HUES64 (cell line): ENCODE data around the gene ABTB1.

Source experiments
- H3K27ac ChIP-seq: 2 replicates; pipeline ENCODE4 v1.7.0; 2013; ENCODE audit warnings: low read depth, low read length, inconsistent platforms
- H3K27me3 ChIP-seq: 2 replicates; pipeline ENCODE4 v1.6.1; 2013; ENCODE audit warnings: mild to moderate bottlenecking, low read length; ENCODE audit not compliant: insufficient read depth
- H3K36me3 ChIP-seq: 2 replicates; pipeline ENCODE4 v1.6.1; 2013; ENCODE audit warnings: mild to moderate bottlenecking, low read length; ENCODE audit not compliant: insufficient read depth
- H3K4me1 ChIP-seq: 2 replicates; pipeline ENCODE4 v1.6.1; 2013; ENCODE audit warnings: mild to moderate bottlenecking, low read length, moderate library complexity; ENCODE audit not compliant: insufficient read depth
- H3K4me3 ChIP-seq: 2 replicates; pipeline ENCODE4 v1.5.1; 2013; ENCODE audit warnings: mild to moderate bottlenecking, low read length, moderate library complexity
- H3K9ac ChIP-seq: 2 replicates; pipeline ENCODE4 v1.6.1; 2013; ENCODE audit warnings: mild to moderate bottlenecking, low read depth, low read length
- H3K9me3 ChIP-seq: 2 replicates; pipeline ENCODE4 v1.6.1; 2013; ENCODE audit warnings: low read depth, low read length; ENCODE audit not compliant: insufficient read depth
- WGBS: fragments of 150-250, 120-280 bp; methylation state at CpG from one replicate; pipeline ENCODE4 v1.1.7; 2013; ENCODE audit warnings: missing lambda C conversion rate; 5-methylcytosine and 5-hydroxymethylcytosine counted together

The ABTB1 gene

DNA sequence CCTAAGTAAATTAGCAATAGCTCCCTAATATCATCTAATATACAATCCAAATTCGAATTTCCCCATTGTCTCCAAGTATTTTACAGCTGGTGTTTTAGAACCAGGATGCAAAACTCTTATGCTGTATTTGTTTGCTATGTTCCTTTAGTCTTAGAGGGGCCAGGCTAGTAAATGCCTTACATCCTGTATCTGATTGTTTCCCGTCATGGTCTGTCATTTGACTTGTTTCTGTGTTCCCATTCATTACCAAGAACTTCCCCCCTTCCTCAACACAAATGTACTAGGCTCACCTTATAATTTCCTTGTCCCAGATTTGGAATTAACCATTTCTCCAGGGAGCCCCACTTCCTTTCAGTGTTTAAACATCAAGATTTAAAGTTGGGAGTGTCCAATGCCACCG is 54.1 kb downstream of the ABTB1 start:
- WGBS = 81% methylated on average over 3 of the region's 3 CpGs
- H3K4me3 ChIP-seq = no peak overlapping the region
- H3K27me3 ChIP-seq = peaks cover 3% of the 10 kb centered on the region; the same call in 1 of the 2 replicates
- no peak overlapping the region for H3K9ac ChIP-seq
- H3K36me3 ChIP-seq = no peaks in the 10 kb centered on the region
- no peaks in the 10 kb centered on the region for H3K9me3 ChIP-seq
- no peak overlapping the region for H3K27ac ChIP-seq
- peaks cover 22% of the 10 kb centered on the region for H3K4me1 ChIP-seq

DNA sequence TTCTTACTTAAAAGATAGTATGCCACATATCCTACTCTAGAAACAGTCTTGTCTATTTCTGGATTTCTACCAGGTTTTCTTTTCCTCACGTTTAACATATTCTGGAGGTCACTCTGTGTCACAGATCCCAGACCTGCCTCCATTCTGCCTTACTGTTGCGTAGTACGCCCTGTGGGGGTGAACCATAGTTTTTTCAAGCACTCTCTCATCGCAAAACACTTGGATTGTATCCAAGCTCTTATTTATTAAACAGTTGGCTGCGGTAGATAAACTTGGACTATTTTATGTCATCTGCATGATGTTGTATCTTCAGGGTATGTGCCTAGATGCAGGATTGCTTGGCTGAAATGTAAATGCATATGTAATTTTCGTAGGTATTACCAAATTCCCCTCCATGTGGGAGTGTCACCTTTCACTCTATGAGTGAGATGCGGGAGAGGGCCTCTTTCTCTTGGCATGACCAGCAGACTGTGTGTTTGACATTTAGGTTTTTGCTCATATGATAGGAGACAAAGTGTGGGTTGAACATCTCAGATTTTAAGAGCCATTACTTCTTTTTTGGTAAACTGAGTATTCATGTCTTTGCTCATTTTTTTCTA is 55.8 kb downstream of the ABTB1 start:
- Histone ChIP-seq H3K27ac (no peak overlapping the region), H3K9ac (no peak overlapping the region), H3K36me3 (no peaks in the 10 kb centered on the region), H3K4me3 (no peak overlapping the region), H3K4me1 (peaks cover 15% of the 10 kb centered on the region), H3K9me3 (no peaks in the 10 kb centered on the region), H3K27me3 (peaks cover 3% of the 10 kb centered on the region; the same call in 1 of the 2 replicates)
- WGBS = 87% methylated on average over 7 of the region's 7 CpGs

DNA sequence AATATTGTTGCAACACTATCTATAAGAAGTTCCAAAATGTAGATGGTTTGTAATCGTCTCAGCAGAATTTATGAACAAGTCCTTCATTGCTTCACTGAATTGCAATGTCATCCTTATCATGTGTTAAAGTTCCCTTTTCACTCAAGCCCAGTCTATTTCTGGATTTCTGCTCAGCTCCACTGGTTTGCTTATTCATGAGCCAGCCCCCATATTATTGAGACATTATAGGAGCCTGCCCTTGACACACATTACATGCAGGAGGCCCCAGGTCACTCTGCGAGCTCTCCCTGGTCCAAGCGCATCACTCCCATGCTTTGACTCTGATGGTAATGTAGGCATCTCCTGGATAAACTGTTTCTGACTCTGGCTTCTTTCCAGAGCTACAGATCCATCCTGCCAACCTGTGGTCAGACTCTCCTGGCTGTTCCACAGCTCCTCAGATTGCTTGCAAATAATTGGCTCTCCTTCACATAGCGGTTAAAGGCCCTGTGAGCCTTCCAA is 56.9 kb downstream of the ABTB1 start:
- H3K9ac ChIP-seq = no peak overlapping the region
- no peaks in the 10 kb centered on the region for H3K9me3 ChIP-seq
- peaks cover 9% of the 10 kb centered on the region; the same call in 1 of the 2 replicates for H3K27me3 ChIP-seq
- H3K4me3 ChIP-seq = no peak overlapping the region
- H3K4me1 ChIP-seq = peaks cover 25% of the 10 kb centered on the region
- no peak overlapping the region for H3K27ac ChIP-seq
- WGBS = 95% methylated on average over 4 of the region's 4 CpGs
- no peaks in the 10 kb centered on the region for H3K36me3 ChIP-seq

DNA sequence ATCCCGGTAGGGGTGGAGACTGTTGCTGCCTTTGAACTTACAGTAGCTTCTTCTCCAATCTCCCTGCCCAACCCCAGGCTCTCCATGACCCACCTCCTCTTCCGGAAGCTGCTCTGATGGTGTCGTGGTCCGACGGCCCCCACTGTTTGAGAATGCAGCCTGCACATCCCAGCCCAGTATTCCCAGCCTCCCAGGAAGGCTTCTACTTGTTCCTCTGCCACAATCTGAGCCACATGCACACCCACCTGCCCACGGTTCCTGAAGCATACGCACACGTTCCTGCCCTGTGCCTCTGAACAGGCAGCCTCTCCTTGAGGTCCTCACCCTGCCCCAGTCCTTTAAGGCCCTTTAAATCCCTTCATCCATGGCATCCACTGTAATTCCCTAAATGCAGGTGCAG is 57.4 kb downstream of the ABTB1 start:
- H3K4me3 ChIP-seq = no peak overlapping the region
- WGBS = 88% methylated on average over 8 of the region's 8 CpGs
- H3K27ac ChIP-seq = no peak overlapping the region
- no peaks in the 10 kb centered on the region for H3K36me3 ChIP-seq
- peaks cover 30% of the 10 kb centered on the region for H3K4me1 ChIP-seq
- peaks cover 9% of the 10 kb centered on the region; the same call in 1 of the 2 replicates for H3K27me3 ChIP-seq
- no peak overlapping the region for H3K9ac ChIP-seq
- no peaks in the 10 kb centered on the region for H3K9me3 ChIP-seq
